MM.1S (cell line): Measurements from ENCODE around the gene FECH.

Experiments used
- CTCF ChIP-seq: fragments of 300-600 bp; sonication (generic); IDR thresholded peaks from 2 replicates; pipeline ENCODE4 v1.5.1; 2016; ENCODE audit warnings: antibody characterized with exemption, low read length, mixed read lengths
- EZH2 ChIP-seq: fragments of 300-600 bp; sonication (generic); optimal IDR thresholded peaks from 2 replicates; pipeline ENCODE3; 2017; ENCODE audit warnings: low read depth, mild to moderate bottlenecking, antibody characterized with exemption, low read length, mixed read lengths

- TF ChIP-seq CTCF = no peak
- TF ChIP-seq EZH2 = no peak
These were observed 38.5 kb upstream of the FECH start for GRCh38 chr18:57624988-57625387.
